Measurements from ENCODE around the gene SP9.

The SP9 gene

GRCh38 chr2:174333372-174334277 is 1.1 kb upstream of the SP9 start:
- peak in 1 of 2 experiments; percentile 65 for DNase-seq

- DNase-seq: no peak
These were observed 457 bp upstream of the SP9 start for GRCh38 chr2:174334278-174334715.

DNA sequence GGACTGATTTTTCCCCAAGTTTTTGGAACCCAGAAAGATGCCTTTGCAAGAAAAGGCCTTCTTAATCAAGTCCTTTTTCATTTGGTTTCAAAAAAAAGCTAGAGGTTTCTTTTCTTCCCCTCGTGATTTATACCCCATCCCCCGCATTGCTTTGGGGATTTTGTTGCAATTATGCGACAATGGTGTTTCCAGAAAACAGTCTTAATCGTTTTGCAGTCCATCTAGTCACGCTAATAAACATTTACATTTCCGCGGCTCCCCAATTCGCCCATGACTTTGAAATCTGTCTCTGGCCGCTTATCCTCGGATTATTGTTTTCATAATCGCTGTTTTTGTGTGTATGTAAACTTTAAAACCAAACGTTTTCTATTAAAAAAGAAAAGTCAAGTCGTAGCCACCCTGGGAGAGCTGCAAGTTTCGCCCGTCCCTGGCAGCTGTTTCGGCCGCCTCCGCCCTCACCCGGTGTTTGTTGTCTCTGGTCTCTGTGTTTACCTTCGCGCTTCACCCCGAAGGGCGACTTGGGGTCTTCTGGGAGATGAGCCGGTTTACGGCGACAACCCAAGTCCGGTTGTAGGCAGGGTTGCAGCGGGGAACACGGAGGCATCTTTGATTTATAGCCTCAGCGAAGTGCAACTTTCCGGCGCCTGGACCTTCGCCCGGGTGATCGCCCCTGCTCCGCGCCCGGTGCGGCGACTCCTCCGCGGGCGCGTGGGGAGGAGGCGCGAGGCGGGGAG is 667 bp downstream of the SP9 start:
- no peak for DNase-seq

GRCh38 chr2:174335988-174336500 is 1.3 kb downstream of the SP9 start:
- no peak for DNase-seq

DNA sequence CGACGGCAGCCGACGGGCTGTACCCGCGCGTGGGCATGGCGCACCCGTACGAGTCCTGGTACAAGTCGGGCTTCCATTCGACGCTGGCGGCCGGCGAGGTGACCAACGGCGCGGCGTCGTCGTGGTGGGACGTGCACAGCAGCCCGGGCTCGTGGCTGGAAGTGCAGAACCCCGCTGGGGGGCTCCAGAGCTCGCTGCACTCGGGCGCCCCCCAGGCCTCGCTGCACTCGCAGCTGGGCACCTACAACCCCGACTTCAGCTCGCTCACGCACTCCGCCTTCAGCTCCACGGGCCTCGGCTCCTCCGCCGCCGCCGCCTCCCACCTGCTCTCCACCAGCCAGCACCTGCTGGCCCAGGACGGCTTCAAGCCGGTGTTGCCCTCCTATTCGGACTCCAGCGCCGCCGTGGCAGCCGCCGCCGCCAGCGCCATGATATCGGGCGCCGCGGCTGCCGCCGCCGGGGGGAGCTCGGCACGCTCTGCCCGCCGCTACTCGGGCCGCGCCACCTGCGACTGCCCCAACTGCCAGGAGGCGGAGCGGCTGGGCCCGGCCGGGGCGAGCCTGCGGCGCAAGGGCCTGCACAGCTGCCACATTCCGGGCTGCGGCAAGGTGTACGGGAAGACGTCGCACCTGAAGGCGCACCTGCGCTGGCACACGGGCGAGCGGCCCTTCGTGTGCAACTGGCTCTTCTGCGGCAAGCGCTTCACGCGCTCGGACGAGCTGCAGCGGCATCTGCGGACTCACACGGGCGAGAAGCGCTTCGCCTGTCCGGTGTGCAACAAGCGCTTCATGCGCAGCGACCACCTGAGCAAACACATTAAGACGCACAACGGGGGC is 2.0 kb downstream of the SP9 start:
- no peak for DNase-seq

GRCh38 chr2:174337337-174338146 is 2.8 kb downstream of the SP9 start:
- DNase-seq: no peak

GRCh38 chr2:174338147-174338605 is 3.4 kb downstream of the SP9 start:
- DNase-seq: no peak

DNA sequence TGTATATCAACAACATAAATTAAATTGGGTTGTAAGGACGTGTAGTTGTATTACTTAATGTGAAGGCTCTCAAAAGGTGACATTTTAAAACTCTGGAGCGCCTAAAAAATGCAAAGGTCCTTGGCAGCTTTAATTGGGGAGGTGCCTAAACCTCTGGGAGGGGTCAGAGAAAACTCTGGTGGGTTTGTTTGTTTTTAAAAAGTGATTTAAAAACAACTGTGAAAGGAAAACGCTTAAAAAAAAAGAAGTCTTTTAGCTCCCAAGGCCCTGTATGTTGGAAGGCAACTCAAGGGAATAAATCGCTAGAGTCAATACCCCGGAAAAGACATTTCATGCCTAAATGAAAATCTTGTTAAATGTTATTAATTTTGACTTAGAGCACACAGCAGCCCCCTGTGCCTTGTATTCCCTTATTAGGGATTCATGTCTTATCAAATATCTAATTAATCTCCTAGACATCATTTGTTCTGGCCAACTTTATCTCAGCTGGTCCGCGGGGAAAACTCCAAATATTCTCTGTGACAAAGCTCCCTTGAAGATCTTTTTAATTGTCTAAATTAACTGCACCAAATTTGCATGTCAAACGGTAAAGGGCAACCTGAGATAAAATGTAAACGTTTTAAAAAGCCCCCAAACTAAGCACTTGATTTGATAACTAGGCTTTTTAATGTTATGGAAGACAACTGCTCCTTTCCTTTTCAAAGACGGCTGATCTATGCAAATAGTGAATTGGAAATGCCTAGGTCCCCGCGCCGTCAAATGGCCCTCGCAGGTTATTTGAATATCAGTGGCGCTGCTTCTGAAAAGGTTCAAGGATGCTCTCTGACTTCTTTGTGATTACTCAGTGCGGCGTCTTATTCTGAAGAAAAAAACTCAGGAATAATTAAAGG is 4.2 kb downstream of the SP9 start:
- DNase-seq: no peak

- DNase-seq: no peak
These were observed 5.0 kb downstream of the SP9 start for GRCh38 chr2:174339561-174340399.

DNA sequence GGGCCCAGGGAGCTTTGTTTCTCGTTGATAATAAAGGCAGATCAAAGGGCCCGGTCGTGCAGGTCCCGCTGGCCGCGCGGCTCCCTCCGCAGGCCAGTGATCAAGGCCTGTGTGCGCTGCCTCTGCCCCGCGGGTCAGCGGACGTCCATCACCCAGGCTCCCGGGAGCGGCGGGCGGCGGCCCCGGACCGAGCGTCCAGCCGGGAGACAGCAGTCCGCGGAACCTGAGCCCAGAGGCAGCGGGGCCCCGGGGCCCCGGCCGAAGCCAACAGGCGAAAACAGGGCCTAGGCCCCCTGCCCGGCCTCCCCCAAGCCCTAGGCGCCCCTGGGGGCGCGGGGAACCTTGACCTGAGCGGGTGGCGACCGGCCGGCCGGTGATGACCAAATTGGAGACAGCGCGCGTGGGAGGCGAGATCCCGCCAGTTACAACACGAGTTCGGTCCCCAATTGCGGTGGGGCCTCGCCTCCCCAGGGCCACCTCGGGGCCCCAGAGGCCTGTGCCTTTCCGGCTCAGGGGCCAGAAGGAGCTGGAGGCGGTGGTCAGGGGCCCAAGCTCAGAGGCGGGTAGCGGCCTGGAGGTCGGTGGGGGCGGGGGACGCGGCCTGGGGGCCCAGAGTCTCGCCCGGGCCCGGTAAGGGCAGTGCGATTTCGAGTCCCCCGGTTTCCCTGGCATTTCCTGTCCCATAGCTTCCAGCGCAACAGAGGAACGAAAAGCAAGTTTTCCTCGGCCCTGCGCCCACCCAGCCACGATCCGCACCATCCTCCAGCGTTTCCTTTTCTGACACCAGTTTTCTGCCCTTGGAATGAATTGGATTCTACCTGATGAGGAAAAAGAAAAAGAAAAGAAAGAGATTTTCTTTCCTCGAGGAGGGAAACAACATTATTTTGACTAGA is 5.9 kb downstream of the SP9 start:
- DNase-seq: no peak

GRCh38 chr2:174341293-174341994 is 6.7 kb downstream of the SP9 start:
- peak; percentile 85 to 86 for DNase-seq

GRCh38 chr2:174341995-174342685 is 7.4 kb downstream of the SP9 start:
- DNase-seq: no peak

GRCh38 chr2:174342686-174343342 is 8.1 kb downstream of the SP9 start:
- no peak for DNase-seq

DNA sequence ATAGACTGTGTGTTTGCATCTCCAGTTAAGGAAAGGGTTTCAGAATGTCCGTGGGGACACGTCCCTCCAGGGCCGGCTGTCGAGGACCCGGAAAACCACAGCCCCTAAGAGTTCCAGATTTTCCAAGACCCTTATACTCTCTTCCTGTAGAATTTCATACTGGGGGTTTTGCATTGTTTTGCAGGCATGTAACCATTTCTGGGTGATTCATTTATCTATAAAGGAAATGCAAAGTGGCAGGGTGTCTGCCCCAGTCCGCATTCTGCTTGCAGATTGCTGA is 8.5 kb downstream of the SP9 start:
- DNase-seq: no peak

DNA sequence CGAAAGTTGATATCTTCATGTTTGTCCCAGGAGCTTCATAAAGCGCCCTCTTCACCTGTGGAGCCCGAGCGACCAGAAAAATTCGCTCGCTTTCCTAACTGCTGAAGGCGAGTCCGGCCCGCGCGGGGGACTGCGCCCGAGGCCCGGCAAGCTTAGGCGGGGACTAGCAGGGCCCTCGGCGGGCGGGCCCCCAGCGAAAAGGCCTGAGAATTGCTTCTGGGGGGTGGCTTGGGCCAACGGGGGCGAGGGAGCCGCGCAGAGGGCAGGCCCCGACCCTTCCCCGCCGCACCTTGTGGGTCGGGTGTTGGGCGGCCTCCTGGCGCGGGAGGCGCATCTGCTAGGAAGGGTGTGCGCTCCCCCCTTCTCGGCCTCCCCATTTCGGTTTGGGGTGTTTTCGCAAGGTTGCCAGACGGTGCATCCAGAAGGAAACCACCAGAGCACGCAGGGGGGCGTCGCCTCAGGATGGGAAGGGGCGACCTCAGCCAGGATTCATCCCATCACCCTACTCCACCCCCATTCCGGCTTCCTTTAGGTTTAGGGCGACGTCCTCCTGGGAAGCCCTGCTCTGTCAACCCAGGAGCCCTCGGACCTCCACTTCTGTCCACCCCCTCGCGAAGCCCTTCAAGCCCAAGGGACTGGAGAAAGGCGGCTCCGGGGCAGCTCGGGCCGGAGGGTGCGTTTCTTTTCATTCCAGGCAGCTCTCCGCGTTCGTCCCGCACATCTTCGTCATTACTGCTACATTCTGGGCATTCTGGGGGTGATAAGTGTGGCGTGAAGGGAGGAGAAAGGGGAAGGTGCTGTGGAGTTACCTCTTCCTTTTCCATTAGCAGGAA is 9.1 kb downstream of the SP9 start:
- no peak for DNase-seq

Measured in stimulated activated CD4-positive, alpha-beta T cell treated with anti-CD3 and anti-CD28 coated beads, Interleukin-4, amount 100 ng/mL, for 4 hours (primary cell).